ENCODE measurements around the gene SCARB1.

Gene SCARB1

GRCh38 chr12:124841558-124841945 lies 22.1 kb downstream of the SCARB1 start:
- TF ChIP-seq, protein P1, sequence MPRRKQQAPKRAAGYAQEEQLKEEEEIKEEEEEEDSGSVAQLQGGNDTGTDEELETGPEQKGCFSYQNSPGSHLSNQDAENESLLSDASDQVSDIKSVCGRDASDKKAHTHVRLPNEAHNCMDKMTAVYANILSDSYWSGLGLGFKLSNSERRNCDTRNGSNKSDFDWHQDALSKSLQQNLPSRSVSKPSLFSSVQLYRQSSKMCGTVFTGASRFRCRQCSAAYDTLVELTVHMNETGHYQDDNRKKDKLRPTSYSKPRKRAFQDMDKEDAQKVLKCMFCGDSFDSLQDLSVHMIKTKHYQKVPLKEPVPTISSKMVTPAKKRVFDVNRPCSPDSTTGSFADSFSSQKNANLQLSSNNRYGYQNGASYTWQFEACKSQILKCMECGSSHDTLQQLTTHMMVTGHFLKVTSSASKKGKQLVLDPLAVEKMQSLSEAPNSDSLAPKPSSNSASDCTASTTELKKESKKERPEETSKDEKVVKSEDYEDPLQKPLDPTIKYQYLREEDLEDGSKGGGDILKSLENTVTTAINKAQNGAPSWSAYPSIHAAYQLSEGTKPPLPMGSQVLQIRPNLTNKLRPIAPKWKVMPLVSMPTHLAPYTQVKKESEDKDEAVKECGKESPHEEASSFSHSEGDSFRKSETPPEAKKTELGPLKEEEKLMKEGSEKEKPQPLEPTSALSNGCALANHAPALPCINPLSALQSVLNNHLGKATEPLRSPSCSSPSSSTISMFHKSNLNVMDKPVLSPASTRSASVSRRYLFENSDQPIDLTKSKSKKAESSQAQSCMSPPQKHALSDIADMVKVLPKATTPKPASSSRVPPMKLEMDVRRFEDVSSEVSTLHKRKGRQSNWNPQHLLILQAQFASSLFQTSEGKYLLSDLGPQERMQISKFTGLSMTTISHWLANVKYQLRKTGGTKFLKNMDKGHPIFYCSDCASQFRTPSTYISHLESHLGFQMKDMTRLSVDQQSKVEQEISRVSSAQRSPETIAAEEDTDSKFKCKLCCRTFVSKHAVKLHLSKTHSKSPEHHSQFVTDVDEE (CRISPR knock-in tag; IDR thresholded peaks at IDR 0.05), result no peak
- TF ChIP-seq CSRNP3 (CRISPR knock-in tag; IDR thresholded peaks at IDR 0.05) (no peak), ZNF565 (CRISPR knock-in tag; conservative IDR thresholded peaks at IDR 0.05; ENCODE audit: low read depth) (no peak), ISL1 (CRISPR knock-in tag; IDR thresholded peaks at IDR 0.05) (no peak), TCF4 (CRISPR knock-in tag; IDR thresholded peaks at IDR 0.05; ENCODE audit: borderline replicate concordance) (no peak), ARNTL (CRISPR knock-in tag; IDR thresholded peaks at IDR 0.05; ENCODE audit: borderline replicate concordance, low read depth) (no peak), GLIS3 (CRISPR knock-in tag; IDR thresholded peaks at IDR 0.05) (no peak), ZC3H10 (CRISPR knock-in tag; IDR thresholded peaks at IDR 0.05) (no peak), RARB (CRISPR knock-in tag; IDR thresholded peaks at IDR 0.05) (no peak), CSDC2 (CRISPR knock-in tag; IDR thresholded peaks at IDR 0.05) (no peak), ZNF70 (CRISPR knock-in tag; IDR thresholded peaks at IDR 0.05) (no peak), ESRRG (CRISPR knock-in tag; IDR thresholded peaks at IDR 0.05) (no peak), SNAI2 (CRISPR knock-in tag; IDR thresholded peaks at IDR 0.05) (no peak), OSR1 (CRISPR knock-in tag; IDR thresholded peaks at IDR 0.05) (no peak)
- TF ChIP-seq, protein P2, sequence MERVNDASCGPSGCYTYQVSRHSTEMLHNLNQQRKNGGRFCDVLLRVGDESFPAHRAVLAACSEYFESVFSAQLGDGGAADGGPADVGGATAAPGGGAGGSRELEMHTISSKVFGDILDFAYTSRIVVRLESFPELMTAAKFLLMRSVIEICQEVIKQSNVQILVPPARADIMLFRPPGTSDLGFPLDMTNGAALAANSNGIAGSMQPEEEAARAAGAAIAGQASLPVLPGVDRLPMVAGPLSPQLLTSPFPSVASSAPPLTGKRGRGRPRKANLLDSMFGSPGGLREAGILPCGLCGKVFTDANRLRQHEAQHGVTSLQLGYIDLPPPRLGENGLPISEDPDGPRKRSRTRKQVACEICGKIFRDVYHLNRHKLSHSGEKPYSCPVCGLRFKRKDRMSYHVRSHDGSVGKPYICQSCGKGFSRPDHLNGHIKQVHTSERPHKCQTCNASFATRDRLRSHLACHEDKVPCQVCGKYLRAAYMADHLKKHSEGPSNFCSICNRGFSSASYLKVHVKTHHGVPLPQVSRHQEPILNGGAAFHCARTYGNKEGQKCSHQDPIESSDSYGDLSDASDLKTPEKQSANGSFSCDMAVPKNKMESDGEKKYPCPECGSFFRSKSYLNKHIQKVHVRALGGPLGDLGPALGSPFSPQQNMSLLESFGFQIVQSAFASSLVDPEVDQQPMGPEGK (CRISPR knock-in tag; IDR thresholded peaks at IDR 0.05; ENCODE audit: borderline replicate concordance), result no peak
- ATAC-seq, result no peak

- peak; percentile 91 for ATAC-seq
- TF ChIP-seq TCF4 (CRISPR knock-in tag; IDR thresholded peaks at IDR 0.05; ENCODE audit: borderline replicate concordance) (peak; percentile 47; the same call in 1 of the 2 replicates), ISL1 (CRISPR knock-in tag; IDR thresholded peaks at IDR 0.05) (peak; percentile 37; the same call in 1 of the 2 replicates), ZNF565 (CRISPR knock-in tag; conservative IDR thresholded peaks at IDR 0.05; ENCODE audit: low read depth) (no peak)
Observed at GRCh38 chr12:124837958-124838803, 25.5 kb downstream of the SCARB1 start.

DNA sequence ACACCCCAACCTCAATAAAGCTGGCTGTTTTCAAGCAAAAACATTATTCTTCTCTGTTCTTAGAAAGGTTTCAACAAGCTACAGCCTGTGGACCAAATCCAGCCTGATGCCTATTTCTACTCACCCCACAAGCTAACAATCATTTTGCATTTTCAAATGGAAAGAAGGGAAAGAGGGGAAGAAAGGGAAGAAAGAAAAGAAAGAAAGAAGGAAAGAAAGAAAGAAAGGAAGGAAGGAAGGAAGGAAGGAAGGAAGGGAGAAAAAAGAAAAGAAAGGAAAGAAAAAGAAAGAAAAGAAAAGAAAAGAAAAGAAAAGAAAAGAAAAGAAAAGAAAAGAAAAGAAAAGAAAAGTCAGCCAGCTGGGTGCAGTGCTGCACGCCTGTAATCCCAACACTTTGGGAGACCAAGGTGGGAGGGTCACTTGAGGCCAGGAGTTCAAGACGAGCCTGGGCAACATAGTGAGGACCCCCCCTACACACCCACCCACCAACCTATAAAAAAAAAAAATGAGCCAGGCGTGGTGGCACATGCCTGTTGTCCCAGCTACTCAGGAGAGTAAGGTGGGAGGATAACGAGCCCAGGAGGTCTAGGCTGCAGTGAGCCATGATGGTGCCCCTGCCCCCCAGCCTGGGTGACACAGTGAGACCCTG lies 26.3 kb downstream of the SCARB1 start:
- no peak for ATAC-seq
- TF ChIP-seq, protein P1 (CRISPR knock-in tag; IDR thresholded peaks at IDR 0.05), result no peak
- TF ChIP-seq ISL1 (CRISPR knock-in tag; IDR thresholded peaks at IDR 0.05) (no peak), SNAI2 (CRISPR knock-in tag; IDR thresholded peaks at IDR 0.05) (no peak), TOX (CRISPR knock-in tag; IDR thresholded peaks at IDR 0.05; ENCODE audit: borderline replicate concordance) (no peak), CREB5 (CRISPR knock-in tag; IDR thresholded peaks at IDR 0.05; ENCODE audit: low read depth) (no peak), RARB (CRISPR knock-in tag; IDR thresholded peaks at IDR 0.05) (no peak), ZFP30 (CRISPR knock-in tag; IDR thresholded peaks at IDR 0.05) (no peak), CSDC2 (CRISPR knock-in tag; IDR thresholded peaks at IDR 0.05) (no peak), ZNF8 (CRISPR knock-in tag; IDR thresholded peaks at IDR 0.05) (no peak), PPARA (CRISPR knock-in tag; IDR thresholded peaks at IDR 0.05; ENCODE audit: borderline replicate concordance) (no peak), ZNF70 (CRISPR knock-in tag; IDR thresholded peaks at IDR 0.05) (no peak), ESRRG (CRISPR knock-in tag; IDR thresholded peaks at IDR 0.05) (no peak)
- TF ChIP-seq, protein P3, sequence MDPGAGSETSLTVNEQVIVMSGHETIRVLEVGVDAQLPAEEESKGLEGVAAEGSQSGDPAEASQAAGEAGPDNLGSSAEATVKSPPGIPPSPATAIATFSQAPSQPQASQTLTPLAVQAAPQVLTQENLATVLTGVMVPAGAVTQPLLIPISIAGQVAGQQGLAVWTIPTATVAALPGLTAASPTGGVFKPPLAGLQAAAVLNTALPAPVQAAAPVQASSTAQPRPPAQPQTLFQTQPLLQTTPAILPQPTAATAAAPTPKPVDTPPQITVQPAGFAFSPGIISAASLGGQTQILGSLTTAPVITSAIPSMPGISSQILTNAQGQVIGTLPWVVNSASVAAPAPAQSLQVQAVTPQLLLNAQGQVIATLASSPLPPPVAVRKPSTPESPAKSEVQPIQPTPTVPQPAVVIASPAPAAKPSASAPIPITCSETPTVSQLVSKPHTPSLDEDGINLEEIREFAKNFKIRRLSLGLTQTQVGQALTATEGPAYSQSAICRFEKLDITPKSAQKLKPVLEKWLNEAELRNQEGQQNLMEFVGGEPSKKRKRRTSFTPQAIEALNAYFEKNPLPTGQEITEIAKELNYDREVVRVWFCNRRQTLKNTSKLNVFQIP (CRISPR knock-in tag; IDR thresholded peaks at IDR 0.05; ENCODE audit: borderline replicate concordance, low read depth), result no peak
- TF ChIP-seq, protein P2 (CRISPR knock-in tag; IDR thresholded peaks at IDR 0.05; ENCODE audit: borderline replicate concordance), result no peak
